Coronary artery (tissue), 2 donors: Measurements from ENCODE around the gene NR2C2AP.

Source experiments
- DNase-seq: peaks from one replicate; pipeline ENCODE4 v3.0.0-alpha.2; 2017; ENCODE audit warnings: low spot score
- H3K27ac ChIP-seq, 2 donors: fragments of 200-600 bp; sonication (generic); one replicate each; pipeline ENCODE4 v1.5.1; 2016 to 2019
- H3K4me3 ChIP-seq: fragments of 200-600 bp; sonication (generic); 2 replicates; pipeline ENCODE4 v1.5.1; 2016; ENCODE audit warnings: mild to moderate bottlenecking, moderate library complexity
- TF ChIP-seq, protein P1 (sequence below): fragments of 200-600 bp; sonication (generic); IDR thresholded peaks from one replicate; pipeline ENCODE4 v1.5.1; 2019; ENCODE audit warnings: antibody characterized with exemption

Gene NR2C2AP

DNA sequence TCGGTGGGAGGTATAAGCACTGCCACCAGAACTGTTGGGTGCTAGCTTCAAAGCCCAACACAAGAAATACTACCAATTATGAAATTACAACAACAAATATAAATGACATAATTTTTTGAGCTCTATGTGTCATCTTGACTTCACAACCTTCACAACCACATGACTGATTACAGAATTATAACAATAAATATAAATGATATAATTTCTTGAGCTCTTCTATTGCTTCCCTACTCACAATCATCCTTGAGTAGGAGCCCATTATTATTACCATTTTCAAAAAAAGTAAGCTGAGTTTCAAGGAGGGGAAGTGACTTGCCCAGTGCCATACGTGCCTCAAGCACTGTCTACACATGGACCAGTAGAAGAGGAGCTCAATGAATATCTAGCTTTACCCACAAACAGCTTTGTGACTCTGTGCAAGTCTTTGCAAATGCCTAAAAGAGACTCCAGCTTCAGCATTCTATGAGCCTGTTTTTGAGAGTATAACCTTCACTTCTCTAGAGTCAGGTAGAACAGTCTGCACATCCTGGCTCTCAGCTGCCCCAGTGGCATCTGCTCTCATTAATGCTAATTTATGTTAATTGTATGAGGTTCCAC is 31.1 kb upstream of the NR2C2AP start:
- no peak overlapping the region for H3K27ac ChIP-seq
- TF ChIP-seq, protein P1, sequence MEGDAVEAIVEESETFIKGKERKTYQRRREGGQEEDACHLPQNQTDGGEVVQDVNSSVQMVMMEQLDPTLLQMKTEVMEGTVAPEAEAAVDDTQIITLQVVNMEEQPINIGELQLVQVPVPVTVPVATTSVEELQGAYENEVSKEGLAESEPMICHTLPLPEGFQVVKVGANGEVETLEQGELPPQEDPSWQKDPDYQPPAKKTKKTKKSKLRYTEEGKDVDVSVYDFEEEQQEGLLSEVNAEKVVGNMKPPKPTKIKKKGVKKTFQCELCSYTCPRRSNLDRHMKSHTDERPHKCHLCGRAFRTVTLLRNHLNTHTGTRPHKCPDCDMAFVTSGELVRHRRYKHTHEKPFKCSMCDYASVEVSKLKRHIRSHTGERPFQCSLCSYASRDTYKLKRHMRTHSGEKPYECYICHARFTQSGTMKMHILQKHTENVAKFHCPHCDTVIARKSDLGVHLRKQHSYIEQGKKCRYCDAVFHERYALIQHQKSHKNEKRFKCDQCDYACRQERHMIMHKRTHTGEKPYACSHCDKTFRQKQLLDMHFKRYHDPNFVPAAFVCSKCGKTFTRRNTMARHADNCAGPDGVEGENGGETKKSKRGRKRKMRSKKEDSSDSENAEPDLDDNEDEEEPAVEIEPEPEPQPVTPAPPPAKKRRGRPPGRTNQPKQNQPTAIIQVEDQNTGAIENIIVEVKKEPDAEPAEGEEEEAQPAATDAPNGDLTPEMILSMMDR: no peak
- DNase-seq: no peak
- H3K4me3 ChIP-seq: no peak overlapping the region

DNA sequence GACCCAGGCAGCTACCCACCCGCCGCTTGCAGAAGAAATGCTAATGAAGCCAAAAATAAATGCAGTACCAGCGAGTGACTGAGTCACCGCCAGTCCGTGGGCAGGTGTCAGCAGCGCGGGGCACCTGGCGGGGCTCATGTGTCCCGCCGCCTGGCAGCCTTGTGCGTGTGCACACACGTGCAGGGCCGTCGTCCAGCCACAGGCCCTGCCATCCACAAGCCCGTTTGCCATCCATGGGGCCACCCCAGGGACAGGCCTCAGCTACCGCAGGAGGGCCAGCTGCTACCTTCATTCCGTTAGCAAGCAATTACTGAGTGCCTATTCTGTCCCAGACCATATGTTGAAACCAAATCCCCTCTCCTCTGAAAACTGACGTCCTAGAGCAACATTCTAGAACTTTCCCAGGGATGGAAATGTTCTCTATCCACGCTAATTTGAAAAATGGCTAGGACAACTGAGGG is 29.1 kb upstream of the NR2C2AP start:
- DNase-seq: no peak
- Histone ChIP-seq H3K27ac (no peak overlapping the region), H3K4me3 (no peak overlapping the region)
- TF ChIP-seq, protein P1: no peak

DNA sequence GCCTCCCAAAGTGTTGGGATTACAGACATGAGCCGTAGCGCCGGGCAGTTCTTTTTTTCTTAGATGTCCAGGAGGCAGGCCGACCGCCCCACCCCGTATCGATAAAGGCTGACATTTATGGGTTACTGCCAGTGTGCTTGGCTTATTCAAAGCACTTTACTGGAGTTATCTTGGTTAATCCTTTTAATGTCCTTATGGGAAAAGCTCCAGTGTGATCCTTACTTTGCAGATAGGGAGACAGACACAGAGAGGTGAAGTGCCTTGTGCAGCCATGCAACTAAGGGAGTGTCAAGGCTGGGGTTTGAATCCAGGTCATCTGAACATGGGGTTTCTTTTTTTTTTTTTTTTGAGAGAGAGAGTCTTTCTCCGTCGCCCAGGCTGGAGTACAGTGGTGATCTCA is 27.8 kb upstream of the NR2C2AP start:
- DNase-seq: no peak
- Histone ChIP-seq H3K27ac (no peak overlapping the region), H3K4me3 (no peak overlapping the region)
- TF ChIP-seq, protein P1: no peak

DNA sequence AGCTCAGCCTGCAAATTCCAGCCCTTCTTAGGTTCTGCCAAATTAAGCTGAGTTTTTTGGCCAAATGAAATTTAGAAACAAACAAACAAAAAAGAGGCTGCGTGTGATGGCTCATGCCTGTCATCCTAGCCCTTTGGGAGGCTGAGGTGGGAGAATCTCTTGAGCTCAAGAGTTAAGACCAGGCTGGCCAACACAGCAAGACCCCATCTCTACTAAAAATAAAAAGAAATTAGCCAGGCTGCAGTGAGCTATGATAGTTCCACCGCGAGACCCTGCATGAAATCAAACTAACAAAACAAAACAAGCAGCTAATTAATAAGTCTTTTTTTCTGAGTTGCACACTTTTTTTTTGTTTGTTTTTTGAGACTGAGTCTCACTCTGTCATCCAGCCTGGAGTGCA is 26.5 kb upstream of the NR2C2AP start:
- TF ChIP-seq, protein P1: no peak
- Histone ChIP-seq H3K4me3 (no peak overlapping the region), H3K27ac (no peak overlapping the region)
- no peak for DNase-seq

DNA sequence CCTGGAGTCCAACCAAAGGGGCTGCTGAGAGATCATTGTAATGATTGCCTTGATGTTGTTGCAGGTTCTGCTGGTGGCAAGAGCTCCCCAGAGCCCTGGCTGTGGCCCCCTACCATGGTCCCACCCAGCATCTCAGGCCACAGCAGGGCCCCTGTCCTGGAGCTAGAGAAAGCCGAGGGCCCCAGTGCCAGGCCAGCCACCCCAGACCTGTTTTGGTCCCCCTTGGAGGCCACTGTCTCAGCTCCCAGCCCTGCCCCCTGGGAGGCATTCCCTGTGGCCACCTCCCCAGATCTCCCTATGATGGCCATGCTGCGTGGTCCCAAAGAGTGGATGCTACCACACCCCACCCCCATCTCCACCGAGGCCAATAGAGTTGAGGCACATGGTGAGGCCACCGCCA is 24.0 kb upstream of the NR2C2AP start:
- no peak for DNase-seq
- TF ChIP-seq, protein P1: no peak

DNA sequence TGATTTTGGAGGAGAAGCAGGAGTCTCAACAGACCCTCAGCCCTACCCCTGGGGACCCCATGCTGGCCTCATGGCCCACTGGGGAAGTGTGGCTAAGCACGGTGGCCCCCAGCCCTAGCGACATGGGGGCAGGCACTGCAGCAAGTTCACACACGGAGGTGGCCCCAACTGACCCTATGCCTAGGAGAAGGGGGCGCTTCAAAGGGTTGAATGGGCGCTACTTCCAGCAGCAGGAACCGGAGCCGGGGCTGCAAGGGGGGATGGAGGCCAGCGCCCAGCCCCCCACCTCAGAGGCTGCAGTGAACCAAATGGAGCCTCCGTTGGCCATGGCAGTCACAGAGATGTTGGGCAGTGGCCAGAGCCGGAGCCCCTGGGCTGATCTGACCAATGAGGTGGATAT is 23.4 kb upstream of the NR2C2AP start:
- no peak overlapping the region for H3K4me3 ChIP-seq
- TF ChIP-seq, protein P1: no peak
- no peak for DNase-seq
- H3K27ac ChIP-seq: no peak overlapping the region

More for the DNA sequence above, 24.0 kb upstream of the NR2C2AP start:
- no peak overlapping the region for H3K4me3 ChIP-seq
- no peak overlapping the region for H3K27ac ChIP-seq

DNA sequence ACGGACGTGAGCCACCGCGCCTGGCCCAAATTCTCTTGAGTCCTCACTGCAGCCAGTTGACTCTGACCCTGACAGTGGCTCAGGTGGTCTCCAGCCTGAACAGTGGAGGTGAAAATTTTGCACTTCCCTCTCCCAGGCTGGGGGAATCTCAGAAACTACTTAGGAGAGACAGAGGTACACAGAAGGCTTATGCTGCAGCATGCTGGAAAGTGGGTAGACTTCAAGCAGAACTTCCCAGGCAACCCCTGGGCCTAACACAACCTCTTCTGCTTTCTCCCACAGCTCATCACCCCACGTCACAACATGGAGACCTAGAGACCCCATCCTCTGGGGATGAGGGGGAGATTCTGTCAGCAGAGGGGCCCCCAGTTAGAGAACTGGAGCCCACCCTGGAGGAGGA is 23.0 kb upstream of the NR2C2AP start:
- Histone ChIP-seq H3K27ac (no peak overlapping the region), H3K4me3 (no peak overlapping the region)
- TF ChIP-seq, protein P1: no peak

More for the DNA sequence above, 23.0 kb upstream of the NR2C2AP start:
- DNase-seq: no peak
